C1 segment of cervical spinal cord (tissue), 14 donors: Measurements from ENCODE around the gene MESD.
A peak's percentile ranks its signal among the peaks of the same experiment; 100 is the strongest.

Experiments
- DNase-seq, 14 donors: peaks; one replicate each; lab custom pipeline; 2025; lab: John Stamatoyannopoulos, UW

MESD gene

DNA sequence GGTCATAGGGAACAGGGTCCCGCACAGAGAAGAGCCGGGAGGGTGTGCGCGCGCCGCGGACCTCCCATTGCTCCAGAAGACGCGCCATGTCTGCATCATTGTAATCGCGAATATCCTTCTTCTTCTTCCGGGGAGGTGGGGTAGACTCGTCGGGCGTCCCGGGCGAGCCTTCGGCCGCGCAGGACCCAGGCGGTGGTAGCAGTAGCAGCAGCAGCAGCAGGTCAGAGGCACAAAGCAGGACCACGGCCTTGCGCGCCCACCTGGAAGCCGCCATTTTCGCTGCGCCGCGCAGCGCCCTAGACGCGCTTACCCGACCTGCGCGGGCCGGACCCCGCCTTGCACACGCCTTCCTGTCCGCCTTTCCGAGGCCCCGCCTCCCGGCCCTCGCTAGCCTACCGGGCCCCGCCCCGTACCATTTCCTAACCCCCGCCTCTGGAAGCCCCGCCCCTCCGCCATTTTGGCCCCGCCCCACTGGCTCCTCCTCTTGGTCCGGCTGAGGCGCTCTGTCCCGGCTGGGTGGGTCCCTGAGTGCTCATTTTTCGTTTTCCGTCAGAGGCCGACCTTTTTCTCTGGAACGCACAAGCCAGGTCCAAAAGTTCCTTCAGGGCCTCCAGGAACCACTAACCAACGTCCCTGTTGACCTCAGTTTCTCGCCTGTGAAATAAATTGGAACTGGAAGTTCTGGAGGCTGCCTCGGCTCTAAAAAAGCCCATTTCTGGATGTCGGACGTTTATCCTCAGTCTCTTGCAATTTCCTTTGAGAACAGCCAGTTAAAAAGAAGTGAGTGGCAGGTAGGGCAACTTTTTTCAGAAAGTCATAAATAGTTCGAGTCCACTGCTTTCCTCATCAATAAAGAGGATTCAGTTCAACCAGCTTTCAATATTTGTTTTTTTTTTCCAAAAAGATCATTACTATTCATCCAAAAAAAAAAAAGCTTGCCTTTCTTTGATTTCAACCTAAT is at the start of gene MESD:
Gene MESD (minus strand): TSS at position 302 of the 961 bp plus-strand sequence. CDS start 28 bp downstream, at position 274.
- peak; percentile 79 to 97 (median 94) for DNase-seq

DNA sequence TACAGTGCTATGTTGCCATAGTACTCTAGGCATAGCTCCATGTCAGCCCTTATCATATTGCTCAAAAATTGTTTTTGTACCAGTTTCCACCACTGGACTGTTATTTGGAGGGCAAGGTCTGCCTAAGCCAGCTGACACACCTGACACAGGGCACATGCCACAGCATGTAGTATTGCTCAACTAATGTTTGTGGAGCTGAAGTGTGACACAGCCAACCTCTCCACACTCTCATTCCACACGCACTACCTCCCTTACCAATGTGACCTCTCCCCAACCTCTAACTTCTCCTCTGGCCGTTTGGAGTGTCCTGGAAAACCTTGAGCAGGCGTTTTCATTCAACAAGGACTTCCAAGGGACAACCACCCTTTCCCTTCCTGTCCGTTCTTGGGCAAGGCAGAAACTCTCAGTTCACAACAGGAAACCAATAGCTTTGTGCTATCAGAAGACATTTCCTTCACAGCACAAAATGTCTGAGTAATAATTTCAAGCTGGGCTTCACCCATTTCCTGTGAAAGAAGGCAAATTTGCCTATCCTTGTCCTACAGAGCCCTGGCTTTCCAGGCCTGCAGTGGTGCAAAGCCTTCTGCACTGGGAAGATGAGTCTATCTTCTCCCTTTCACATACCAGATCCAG is 49.5 kb upstream of the MESD start:
- no peak for DNase-seq

GRCh38 chr15:81037952-81038743 is 48.5 kb upstream of the MESD start:
- DNase-seq, result no peak

DNA sequence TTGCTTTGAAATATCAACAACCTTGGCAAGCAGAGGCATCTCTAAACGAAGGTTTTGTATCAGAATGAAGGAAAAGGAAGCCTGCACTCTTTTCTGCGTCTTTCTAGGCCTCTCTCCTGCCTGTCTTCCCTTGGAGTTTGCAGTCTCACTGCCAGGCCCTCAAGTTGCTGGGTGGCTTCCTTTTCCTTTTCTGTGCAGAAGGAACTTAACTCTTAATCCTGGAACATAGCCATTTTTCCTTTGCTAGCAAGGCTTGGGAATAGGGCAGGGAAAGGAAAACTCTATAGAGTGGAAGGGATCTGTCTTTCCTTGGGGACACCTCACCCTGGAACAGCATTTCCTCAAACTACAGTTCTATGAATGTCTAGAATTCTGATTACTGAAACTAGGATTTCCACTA is 43.9 kb upstream of the MESD start:
- no peak for DNase-seq

DNA sequence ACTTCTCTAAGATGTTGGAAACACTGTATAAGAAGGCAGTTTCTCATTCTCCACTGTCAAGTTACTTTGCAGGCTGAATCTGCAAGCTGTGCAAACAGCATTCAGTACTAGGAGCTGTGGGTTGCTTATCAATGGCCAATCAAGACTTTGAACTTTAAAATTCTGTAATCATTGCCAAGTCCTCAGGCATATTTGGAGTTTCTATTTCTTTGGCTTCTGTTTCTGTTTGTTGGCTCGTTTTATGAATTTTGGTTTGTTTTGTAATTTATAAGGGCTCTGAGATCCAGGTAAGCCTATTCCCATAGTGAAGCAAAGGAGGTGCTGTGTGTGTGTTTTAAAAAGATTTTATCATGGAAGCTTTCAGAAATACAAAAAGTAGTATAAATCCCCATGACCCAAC is 43.2 kb upstream of the MESD start:
- no peak for DNase-seq

DNA sequence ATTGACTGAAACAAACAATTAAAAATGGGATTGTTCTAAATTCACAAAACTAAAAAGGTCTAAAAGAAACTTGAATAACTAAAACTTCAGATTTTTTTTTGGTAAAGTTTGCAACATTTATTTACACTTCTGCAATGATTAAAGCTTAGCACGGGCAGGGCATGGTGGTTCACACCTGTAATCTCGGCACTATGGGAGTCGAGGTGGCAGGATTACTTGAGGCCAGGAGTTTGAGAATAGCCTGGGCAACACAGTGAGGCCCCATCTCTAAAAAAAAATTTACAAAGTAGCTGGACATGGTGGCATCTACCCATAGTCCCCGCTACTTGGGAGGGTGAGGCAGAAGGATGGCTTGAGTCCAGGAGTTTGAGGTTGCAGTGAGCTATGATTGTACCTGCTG is 42.7 kb upstream of the MESD start:
- no peak for DNase-seq

GRCh38 chr15:81031203-81031602 is 41.6 kb upstream of the MESD start:
- no peak for DNase-seq

GRCh38 chr15:81030301-81030750 is 40.7 kb upstream of the MESD start:
- DNase-seq, result no peak

GRCh38 chr15:81029414-81030300 is 40.0 kb upstream of the MESD start:
- DNase-seq, result no peak

- DNase-seq, result peak in 1 of 14 donors; percentile 55
Observed at GRCh38 chr15:81026836-81027599, 37.4 kb upstream of the MESD start.

GRCh38 chr15:81025721-81026370 is 36.2 kb upstream of the MESD start:
- DNase-seq, result no peak

- DNase-seq, result no peak
Observed at GRCh38 chr15:81024936-81025335, 35.3 kb upstream of the MESD start.

DNA sequence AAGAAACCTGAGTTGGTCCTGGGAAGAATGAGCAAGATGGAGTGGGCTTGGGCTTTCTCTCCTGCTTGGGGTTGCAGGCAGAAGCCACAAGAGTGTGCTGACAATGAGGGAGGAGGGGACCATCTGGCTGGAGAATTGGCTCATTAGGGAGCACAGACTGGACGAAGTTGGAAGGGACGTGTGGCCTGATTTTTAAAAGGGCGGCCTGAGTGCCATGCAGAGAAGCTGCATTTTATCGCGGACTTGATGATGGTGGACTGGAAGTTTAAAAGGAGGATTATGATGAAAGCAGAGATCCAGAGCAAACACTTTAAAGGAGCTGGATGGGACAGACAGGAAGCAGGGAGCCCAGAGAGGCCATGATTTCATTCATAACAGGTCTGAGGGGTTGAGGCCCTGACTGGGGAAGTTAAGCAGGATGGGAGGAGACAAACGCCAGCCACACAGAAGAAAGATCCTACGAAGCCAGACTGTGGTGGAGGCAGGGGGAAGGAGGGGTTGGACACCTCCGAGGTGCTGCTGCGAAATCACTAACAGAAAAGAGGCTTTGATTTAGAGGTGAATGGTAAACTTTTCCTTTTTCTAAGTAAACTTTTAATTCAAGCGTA is 34.8 kb upstream of the MESD start:
- DNase-seq, result peak in 3 of 14 donors; percentile 33 to 83 (median 33)

DNA sequence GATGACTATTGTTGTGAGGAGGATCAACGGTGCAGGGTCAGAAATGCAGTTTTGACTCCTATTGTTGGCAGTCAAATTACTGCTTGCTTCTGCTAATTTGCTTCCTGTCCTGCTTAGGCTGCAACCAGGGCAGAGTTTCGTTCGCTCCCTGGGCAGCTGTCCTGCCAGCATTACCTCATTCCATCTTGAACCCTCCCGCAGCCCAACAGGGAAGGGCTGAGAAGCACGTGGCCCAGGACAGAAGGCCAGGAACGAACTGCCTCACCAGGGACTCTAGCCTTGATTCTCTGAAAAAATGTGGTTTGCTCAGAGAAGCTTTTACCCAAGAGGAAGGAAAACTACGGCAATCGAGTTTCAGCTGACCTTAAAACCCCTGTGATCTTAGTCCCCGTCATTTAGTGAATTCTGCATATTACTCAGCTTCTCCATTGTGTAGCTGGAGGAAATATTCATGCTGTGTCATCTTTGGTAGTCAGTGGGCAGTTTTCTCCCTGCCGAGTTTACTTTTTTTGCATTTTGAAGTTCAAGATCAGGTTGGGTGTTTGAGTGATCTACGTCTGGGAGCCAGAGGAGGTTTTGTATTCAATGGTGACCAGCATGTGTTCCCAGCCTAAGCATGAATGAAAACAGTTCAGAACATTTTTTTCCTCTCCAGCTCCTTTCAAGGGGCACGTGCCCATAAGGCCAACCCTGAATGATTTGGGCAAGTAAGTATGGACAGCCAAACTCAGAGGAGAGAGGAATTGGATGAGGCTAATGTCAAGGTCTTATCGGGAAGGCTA is 34.1 kb upstream of the MESD start:
- peak in 12 of 14 donors; percentile 37 to 88 (median 67) for DNase-seq

- peak in 1 of 14 donors; percentile 67 for DNase-seq
Observed at GRCh38 chr15:81021321-81021720, 31.7 kb upstream of the MESD start.

DNA sequence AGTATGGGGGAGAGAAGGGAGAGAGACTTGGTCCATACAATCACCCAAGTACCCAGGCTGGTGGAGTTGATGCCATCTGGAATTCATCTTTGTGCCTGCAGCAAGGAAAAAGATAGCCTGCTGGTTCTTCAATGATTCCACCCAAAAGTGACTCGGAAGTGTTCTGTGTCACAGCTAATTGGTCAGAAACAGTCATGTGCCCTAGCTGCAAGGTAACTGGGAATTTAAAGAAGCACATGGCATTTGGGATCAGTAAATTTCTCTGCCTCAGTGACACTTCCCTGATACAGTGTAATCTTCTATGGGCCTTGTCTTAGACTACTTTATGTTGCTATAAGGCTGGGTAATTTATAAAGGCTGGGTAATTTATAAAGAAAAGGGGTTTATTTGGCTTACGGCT is 28.6 kb upstream of the MESD start:
- DNase-seq, result no peak

DNA sequence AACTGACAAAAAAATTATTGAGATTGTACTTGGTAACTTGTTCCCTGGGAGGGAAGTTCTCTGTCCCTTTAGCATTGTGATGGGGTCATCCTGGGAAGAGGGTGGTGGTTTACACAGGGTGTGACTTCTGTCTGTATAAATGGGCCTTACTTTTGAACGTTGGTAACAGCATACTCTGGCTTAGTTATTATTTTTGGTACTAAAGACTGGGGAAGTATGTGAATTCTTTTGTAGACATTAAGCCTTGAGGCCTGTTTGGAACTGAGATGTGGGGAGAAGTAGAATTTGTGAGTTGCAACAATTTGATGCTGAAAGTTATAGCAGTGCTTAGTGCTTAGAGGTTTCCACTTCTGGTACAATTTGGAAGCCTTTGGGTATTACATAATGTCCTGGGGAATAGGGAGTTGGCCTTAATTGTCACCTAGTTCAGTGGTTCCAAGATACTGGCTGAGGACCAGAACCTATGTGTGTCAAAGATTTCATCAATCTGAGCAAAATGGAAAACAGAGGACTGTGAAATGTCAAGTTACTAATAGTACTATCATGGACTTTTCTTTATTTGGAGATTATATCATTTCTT is 27.0 kb upstream of the MESD start:
- peak in 1 of 14 donors; percentile 42 for DNase-seq
